Measurements from ENCODE around the gene CFAP141.

The CFAP141 gene

DNA sequence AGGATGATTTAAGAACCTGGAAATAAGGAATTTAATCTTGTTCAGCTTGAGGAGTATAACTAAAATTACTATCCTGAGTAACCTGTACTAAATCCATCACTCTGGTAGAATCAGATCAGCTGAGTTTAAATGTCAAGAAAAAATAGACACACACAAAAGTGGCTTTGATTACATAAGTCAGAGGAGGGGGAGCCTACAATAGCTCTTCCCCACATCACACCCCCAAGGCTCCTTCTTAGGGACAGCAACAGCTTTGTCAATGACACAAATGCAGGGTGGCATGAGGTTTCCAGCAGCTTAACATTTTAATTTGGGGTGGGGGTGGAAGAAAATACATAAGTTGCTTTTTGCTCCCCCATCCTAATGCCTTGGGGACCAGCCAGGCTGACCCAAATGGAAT lies 38.7 kb downstream of the CFAP141 start:
- no peak for DNase-seq

DNA sequence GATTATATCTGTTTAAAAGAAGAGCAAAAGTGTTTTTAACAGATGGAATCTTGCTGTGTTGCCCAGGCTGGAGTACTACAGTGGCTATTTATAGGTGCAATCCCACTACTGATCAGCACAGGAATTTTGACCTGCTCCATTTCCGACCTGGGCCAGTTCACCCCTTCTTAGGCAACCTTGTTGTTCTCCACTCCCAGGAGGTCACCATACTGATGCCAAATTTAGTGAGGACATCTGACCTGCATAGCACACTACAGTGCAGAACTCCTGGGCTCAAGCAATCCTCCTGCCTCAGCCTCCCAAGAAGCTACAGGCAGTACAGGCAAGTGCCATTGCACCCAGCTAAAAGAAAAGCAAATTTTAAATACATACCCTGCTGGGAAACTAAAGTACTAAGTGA lies 39.9 kb downstream of the CFAP141 start:
- no peak for DNase-seq

DNA sequence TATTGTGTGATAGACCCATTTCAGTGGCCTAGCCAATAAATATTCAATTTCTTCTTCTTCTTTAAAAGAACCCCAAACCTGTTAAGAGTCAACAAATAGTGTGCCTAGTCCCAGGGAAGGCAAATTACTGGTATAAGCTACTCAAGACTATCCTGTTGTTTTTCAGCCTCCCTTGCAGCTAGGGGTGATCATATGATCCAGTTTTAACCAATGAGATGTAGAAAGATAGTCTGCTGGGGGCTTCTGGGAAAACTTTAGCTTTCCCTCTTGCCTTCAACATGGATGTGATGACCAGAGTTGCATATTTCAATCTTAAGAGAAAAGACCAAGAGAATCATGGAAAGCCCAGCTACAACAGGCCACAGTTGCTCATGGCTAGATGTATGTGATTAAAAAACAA lies 46.6 kb downstream of the CFAP141 start:
- DNase-seq, result no peak

DNA sequence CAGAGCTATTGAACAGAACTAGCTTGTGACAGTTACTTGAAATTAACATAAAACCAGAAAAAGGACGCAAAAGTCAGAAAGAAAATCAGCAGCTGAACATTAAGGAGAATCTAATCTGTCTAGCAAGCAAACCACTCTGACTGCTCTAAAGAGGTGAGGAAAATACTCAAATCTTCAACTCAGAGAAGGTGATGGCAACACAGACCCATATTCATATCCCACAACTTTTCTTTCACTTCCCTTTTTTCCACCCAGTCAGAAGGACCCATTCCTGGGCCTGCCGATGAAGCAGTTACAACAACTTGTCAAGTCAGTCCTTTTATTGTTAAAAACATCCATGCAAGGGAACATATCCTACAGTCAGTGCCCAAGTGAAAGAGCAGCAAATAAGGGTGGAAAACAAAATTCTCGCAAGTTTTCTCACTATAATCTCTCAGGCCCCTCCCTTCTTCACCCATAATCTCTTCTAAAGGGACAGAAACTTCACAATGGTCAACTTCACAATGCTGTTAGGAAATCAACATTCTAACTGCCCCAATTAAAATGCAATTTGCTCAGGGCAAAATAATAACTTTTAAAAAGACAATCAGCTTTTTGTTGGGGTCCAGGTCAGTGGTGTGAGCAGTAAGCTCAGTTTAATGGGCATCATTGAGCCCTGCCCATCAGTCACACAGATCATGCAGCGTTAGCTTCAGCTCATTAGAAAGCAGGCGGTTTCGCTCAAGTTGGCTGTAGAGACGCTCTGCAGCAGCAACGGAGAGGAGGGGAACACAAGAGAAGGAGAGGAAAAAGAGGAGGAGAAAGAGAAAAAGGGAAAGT lies 47.6 kb downstream of the CFAP141 start:
- DNase-seq, result no peak

DNA sequence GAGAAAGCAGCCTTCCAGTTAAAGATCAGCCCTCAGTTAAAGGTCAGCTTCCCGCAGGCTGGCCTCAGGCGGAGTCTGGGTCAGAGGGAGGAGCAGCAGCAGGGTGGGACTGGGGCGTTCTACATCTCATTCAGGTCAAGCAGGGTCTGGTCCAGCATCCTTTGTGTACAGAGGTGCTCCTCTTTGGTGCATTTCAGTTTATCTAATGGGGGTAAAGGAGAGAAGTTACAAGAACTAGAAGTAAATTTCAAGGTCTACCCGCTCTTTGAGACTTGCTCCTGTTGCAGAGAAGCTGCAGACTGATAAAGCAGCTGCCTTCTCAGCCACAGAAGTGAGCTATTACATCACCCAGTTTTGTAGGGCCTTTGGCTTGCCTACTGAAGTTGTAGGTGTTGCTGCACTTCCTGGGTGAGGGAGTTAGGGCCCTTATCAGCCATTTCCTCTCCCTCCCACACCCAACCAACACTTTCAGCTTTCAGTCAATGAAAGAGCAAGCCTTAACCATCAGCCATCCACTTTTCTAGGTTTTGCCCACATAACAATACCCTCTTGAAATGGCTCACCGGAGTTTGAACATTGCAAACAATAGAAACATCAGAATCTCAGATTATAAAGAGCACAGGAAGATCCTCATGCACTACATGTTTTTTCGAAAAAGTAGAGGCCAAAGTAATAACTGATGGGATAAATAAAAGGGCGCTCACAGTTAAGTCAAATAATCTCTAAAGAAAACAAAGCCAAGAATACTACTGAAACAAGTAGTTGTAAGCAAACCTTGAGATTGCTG lies 48.4 kb downstream of the CFAP141 start:
- no peak for DNase-seq

DNA sequence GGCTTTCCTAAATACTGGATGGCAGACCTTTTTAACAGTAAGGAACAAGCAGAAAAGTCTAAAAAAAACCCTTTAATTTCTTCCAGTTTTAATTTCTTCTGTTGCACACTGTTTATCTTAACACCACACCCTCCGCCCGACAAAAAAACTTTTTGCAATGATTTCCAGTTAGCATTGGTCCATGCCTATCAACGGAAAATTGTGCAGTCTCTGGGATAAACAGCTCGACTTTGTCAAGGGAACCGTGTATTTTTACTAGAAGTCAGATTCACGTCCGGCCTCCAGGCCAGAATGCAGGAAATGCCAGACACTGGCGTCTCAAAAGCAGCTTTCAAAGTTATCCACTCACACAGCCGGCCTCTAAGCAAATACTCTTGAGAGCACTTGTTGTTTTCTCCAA lies 50.9 kb downstream of the CFAP141 start:
- no peak for DNase-seq

DNA sequence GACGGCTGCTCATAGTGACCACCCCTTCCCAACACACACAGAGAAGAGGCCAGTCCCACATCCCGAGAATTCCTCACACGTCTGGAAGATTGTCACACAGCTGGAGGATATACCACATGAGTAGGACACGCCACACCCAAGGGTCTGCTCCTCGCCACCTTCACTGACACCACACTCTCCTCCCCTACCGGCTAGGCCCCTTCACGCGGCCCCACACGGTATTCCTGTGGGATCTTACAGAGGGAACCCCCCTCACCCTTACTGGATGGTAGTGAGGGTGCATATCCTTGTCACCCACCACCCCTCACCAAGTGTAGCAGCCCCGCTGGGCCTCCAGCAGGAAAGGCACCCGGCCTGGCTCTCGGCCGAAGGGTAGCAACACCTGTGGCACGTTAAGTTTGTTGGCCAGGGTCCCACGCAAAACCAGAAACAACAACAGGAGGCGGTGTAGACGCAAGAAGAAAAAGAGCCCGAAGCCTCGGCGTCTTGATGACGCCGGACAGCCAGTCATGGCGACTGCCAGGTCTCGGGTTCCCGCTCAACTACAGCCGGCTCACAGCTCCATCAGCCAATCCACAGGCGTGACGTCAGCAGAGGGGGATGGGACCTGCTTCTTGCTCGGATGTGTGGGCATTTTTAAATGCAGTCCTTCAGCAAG lies 51.5 kb downstream of the CFAP141 start, which contains the start of gene NUP210L:
NUP210L (minus strand) TSS at position 540 of the 658 bp plus-strand sequence.
- no peak for DNase-seq

DNA sequence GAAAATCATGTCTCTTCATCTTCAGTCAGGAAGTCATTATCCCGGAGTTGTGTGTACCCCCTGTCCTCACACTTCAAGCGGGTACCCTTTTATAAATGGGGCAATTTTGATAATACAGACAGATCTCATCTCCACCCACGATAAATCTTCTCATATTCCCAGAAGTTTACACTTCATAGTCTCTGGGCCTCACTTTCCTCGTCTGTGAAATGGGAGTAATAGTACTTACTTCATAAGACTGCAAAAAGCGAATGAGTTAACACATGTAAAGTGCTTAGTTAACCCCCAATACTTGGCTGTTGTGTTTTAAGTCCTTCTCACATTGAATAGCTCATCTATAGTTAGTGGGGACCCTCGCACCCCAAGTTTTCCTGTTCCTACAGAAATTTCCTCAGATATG lies 52.1 kb downstream of the CFAP141 start:
- no peak for DNase-seq

DNA sequence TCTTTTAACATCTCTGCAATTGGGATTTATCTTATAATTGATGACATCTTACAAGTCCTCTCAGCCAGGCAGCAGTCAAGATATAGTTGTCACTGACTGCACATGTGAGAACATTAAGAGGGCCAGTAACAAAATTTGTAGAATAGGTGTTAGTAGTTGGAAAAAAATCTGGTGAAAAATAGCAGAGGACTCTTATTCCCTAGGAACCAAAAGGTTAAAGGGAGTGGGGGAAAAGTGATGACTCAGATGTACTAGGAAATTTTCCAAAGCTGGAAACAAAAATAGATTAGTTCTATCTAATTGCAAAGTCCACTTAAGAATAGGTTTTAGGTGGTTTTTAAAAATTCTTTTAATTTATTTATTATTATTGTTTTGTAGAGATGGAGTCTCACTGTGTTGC lies 54.8 kb downstream of the CFAP141 start:
- DNase-seq, result no peak

All from amniotic stem cell (primary cell).